ENCODE results near the gene STAU1.
"Not testable (repeated sequence)": the region's sequence is repeated elsewhere in the genome, so short reads cannot be mapped to it uniquely, and the experiment has no call there.

The STAU1 gene

GRCh38 chr20:49225896-49226295 lies 37.8 kb upstream of the STAU1 start:
- no peaks in the 10 kb centered on the region for H3K27me3 ChIP-seq (ENCODE audit: control insufficient read depth in 1 of 2, insufficient read depth in 2 of 2, low read length in 2 of 2)
- no peak overlapping the region for H3K4me3 ChIP-seq (ENCODE audit: low read length in 2 of 2)
- H3K9me3 ChIP-seq (ENCODE audit: control insufficient read depth in 2 of 2, low read length in 2 of 2) = no peaks in the 10 kb centered on the region
- H3K36me3 ChIP-seq (ENCODE audit: control insufficient read depth in 2 of 2, insufficient read depth in 2 of 2, low read length in 2 of 2) = peaks cover 54 to 68% of the 10 kb centered on the region in 2 donors
- H3K4me1 ChIP-seq (ENCODE audit: control insufficient read depth, insufficient read depth, low read length) = no peaks in the 10 kb centered on the region
- no peak overlapping the region for H3K9ac ChIP-seq (ENCODE audit: low read length in 2 of 2)
- no peak overlapping the region for H3K27ac ChIP-seq (ENCODE audit: low read length)

GRCh38 chr20:49219924-49220831 lies 32.0 kb upstream of the STAU1 start:
- peak overlapping the region; percentile 90 for H3K27ac ChIP-seq (ENCODE audit: low read length)

GRCh38 chr20:49219091-49219923 lies 31.2 kb upstream of the STAU1 start, which contains the start of gene DDX27:
TSS of gene DDX27 (plus strand) at chr20:49219416. CDS start at chr20:49219449, 33 bp downstream.
- H3K4me1 ChIP-seq (ENCODE audit: control insufficient read depth, insufficient read depth, low read length) = peaks cover 20% of the 10 kb centered on the region
- H3K9ac ChIP-seq (ENCODE audit: low read length in 2 of 2) = peak within 1 kb of the TSS; percentile 88 to 98
- no peaks in the 10 kb centered on the region for H3K9me3 ChIP-seq (ENCODE audit: control insufficient read depth in 2 of 2, low read length in 2 of 2)
- H3K27me3 ChIP-seq (ENCODE audit: control insufficient read depth in 1 of 2, insufficient read depth in 2 of 2, low read length in 2 of 2) = no peaks in the 10 kb centered on the region
- H3K4me3 ChIP-seq (ENCODE audit: low read length in 2 of 2) = peak within 1 kb of the TSS; percentile 99 to 100
- peak within 1 kb of the TSS; percentile 90 for H3K27ac ChIP-seq (ENCODE audit: low read length)
- H3K36me3 ChIP-seq (ENCODE audit: control insufficient read depth in 2 of 2, insufficient read depth in 2 of 2, low read length in 2 of 2) = peaks cover 18 to 22% of the 10 kb centered on the region in 2 donors

More at GRCh38 chr20:49219924-49220831, 32.0 kb upstream of the STAU1 start:
- no peaks in the 10 kb centered on the region for H3K27me3 ChIP-seq (ENCODE audit: control insufficient read depth in 1 of 2, insufficient read depth in 2 of 2, low read length in 2 of 2)
- H3K9ac ChIP-seq (ENCODE audit: low read length in 2 of 2) = peak overlapping the region; percentile 88 to 98
- peaks cover 27 to 31% of the 10 kb centered on the region in 2 donors for H3K36me3 ChIP-seq (ENCODE audit: control insufficient read depth in 2 of 2, insufficient read depth in 2 of 2, low read length in 2 of 2)
- H3K4me3 ChIP-seq (ENCODE audit: low read length in 2 of 2) = peak overlapping the region; percentile 99 to 100
- peaks cover 20% of the 10 kb centered on the region for H3K4me1 ChIP-seq (ENCODE audit: control insufficient read depth, insufficient read depth, low read length)
- H3K9me3 ChIP-seq (ENCODE audit: control insufficient read depth in 2 of 2, low read length in 2 of 2) = no peaks in the 10 kb centered on the region

- peak overlapping the region; percentile 99 to 100 for H3K4me3 ChIP-seq (ENCODE audit: low read length in 2 of 2)
- H3K36me3 ChIP-seq (ENCODE audit: control insufficient read depth in 2 of 2, insufficient read depth in 2 of 2, low read length in 2 of 2) = peaks cover 15 to 16% of the 10 kb centered on the region in 2 donors
- not testable (repeated sequence) for H3K27me3 ChIP-seq (ENCODE audit: control insufficient read depth in 1 of 2, insufficient read depth in 2 of 2, low read length in 2 of 2); H3K9me3 ChIP-seq (ENCODE audit: control insufficient read depth in 2 of 2, low read length in 2 of 2)
- H3K4me1 ChIP-seq (ENCODE audit: control insufficient read depth, insufficient read depth, low read length) = peaks cover 20% of the 10 kb centered on the region
- peak overlapping the region; percentile 31 for H3K27ac ChIP-seq (ENCODE audit: low read length)
- peak overlapping the region in 1 of 2 donors; percentile 88 for H3K9ac ChIP-seq (ENCODE audit: low read length in 2 of 2)
Observed at GRCh38 chr20:49218739-49219090, 30.6 kb upstream of the STAU1 start.

- no peak overlapping the region for H3K9ac ChIP-seq (ENCODE audit: low read length in 2 of 2)
Observed at GRCh38 chr20:49216991-49217578, 29.0 kb upstream of the STAU1 start.

GRCh38 chr20:49215232-49215631 lies 27.1 kb upstream of the STAU1 start:
- H3K27ac ChIP-seq (ENCODE audit: low read length) = no peak overlapping the region
- peaks cover 0 to 1% of the 10 kb centered on the region in 2 donors for H3K9me3 ChIP-seq (ENCODE audit: control insufficient read depth in 2 of 2, low read length in 2 of 2)
- peaks cover 14% of the 10 kb centered on the region for H3K4me1 ChIP-seq (ENCODE audit: control insufficient read depth, insufficient read depth, low read length)
- H3K4me3 ChIP-seq (ENCODE audit: low read length in 2 of 2) = no peak overlapping the region
- H3K9ac ChIP-seq (ENCODE audit: low read length in 2 of 2) = no peak overlapping the region
- no peaks in the 10 kb centered on the region for H3K36me3 ChIP-seq (ENCODE audit: control insufficient read depth in 2 of 2, insufficient read depth in 2 of 2, low read length in 2 of 2)
- H3K27me3 ChIP-seq (ENCODE audit: control insufficient read depth in 1 of 2, insufficient read depth in 2 of 2, low read length in 2 of 2) = no peaks in the 10 kb centered on the region

More at GRCh38 chr20:49216991-49217578, 29.0 kb upstream of the STAU1 start:
- Histone ChIP-seq H3K4me1 (ENCODE audit: control insufficient read depth, insufficient read depth, low read length) (peaks cover 20% of the 10 kb centered on the region), H3K27ac (ENCODE audit: low read length) (no peak overlapping the region), H3K36me3 (ENCODE audit: control insufficient read depth in 2 of 2, insufficient read depth in 2 of 2, low read length in 2 of 2) (peaks cover 6% of the 10 kb centered on the region in 2 donors), H3K4me3 (ENCODE audit: low read length in 2 of 2) (peak overlapping the region in 1 of 2 donors; percentile 52), H3K9me3 (ENCODE audit: control insufficient read depth in 2 of 2, low read length in 2 of 2) (no peaks in the 10 kb centered on the region), H3K27me3 (ENCODE audit: control insufficient read depth in 1 of 2, insufficient read depth in 2 of 2, low read length in 2 of 2) (no peaks in the 10 kb centered on the region)

- no peak overlapping the region for H3K27ac ChIP-seq (ENCODE audit: low read length)
- no peak overlapping the region for H3K4me3 ChIP-seq (ENCODE audit: low read length in 2 of 2)
- no peaks in the 10 kb centered on the region for H3K27me3 ChIP-seq (ENCODE audit: control insufficient read depth in 1 of 2, insufficient read depth in 2 of 2, low read length in 2 of 2)
- no peak overlapping the region for H3K9ac ChIP-seq (ENCODE audit: low read length in 2 of 2)
- no peaks in the 10 kb centered on the region for H3K36me3 ChIP-seq (ENCODE audit: control insufficient read depth in 2 of 2, insufficient read depth in 2 of 2, low read length in 2 of 2)
- peaks cover 2 to 4% of the 10 kb centered on the region in 2 donors for H3K9me3 ChIP-seq (ENCODE audit: control insufficient read depth in 2 of 2, low read length in 2 of 2)
- peaks cover 8% of the 10 kb centered on the region for H3K4me1 ChIP-seq (ENCODE audit: control insufficient read depth, insufficient read depth, low read length)
Observed at GRCh38 chr20:49214571-49214970, 26.4 kb upstream of the STAU1 start.

GRCh38 chr20:49210757-49211110 lies 22.6 kb upstream of the STAU1 start:
- Histone ChIP-seq H3K4me1 (ENCODE audit: control insufficient read depth, insufficient read depth, low read length) (no peaks in the 10 kb centered on the region), H3K36me3 (ENCODE audit: control insufficient read depth in 2 of 2, insufficient read depth in 2 of 2, low read length in 2 of 2) (no peaks in the 10 kb centered on the region), H3K4me3 (ENCODE audit: low read length in 2 of 2) (no peak overlapping the region), H3K27me3 (ENCODE audit: control insufficient read depth in 1 of 2, insufficient read depth in 2 of 2, low read length in 2 of 2) (no peaks in the 10 kb centered on the region), H3K27ac (ENCODE audit: low read length) (no peak overlapping the region), H3K9ac (ENCODE audit: low read length in 2 of 2) (no peak overlapping the region), H3K9me3 (ENCODE audit: control insufficient read depth in 2 of 2, low read length in 2 of 2) (peaks cover 2 to 4% of the 10 kb centered on the region in 2 donors)

GRCh38 chr20:49210101-49210756 lies 22.1 kb upstream of the STAU1 start:
- Histone ChIP-seq H3K27me3 (ENCODE audit: control insufficient read depth in 1 of 2, insufficient read depth in 2 of 2, low read length in 2 of 2) (no peaks in the 10 kb centered on the region), H3K9me3 (ENCODE audit: control insufficient read depth in 2 of 2, low read length in 2 of 2) (peaks cover 2 to 4% of the 10 kb centered on the region in 2 donors), H3K36me3 (ENCODE audit: control insufficient read depth in 2 of 2, insufficient read depth in 2 of 2, low read length in 2 of 2) (no peaks in the 10 kb centered on the region), H3K27ac (ENCODE audit: low read length) (no peak overlapping the region), H3K4me3 (ENCODE audit: low read length in 2 of 2) (no peak overlapping the region), H3K9ac (ENCODE audit: low read length in 2 of 2) (no peak overlapping the region), H3K4me1 (ENCODE audit: control insufficient read depth, insufficient read depth, low read length) (no peaks in the 10 kb centered on the region)

- H3K9me3 ChIP-seq (ENCODE audit: control insufficient read depth in 2 of 2, low read length in 2 of 2) = peaks cover 2 to 4% of the 10 kb centered on the region in 2 donors
- no peak overlapping the region for H3K4me3 ChIP-seq (ENCODE audit: low read length in 2 of 2)
- H3K36me3 ChIP-seq (ENCODE audit: control insufficient read depth in 2 of 2, insufficient read depth in 2 of 2, low read length in 2 of 2) = no peaks in the 10 kb centered on the region
- H3K4me1 ChIP-seq (ENCODE audit: control insufficient read depth, insufficient read depth, low read length) = no peaks in the 10 kb centered on the region
- H3K27me3 ChIP-seq (ENCODE audit: control insufficient read depth in 1 of 2, insufficient read depth in 2 of 2, low read length in 2 of 2) = no peaks in the 10 kb centered on the region
- no peak overlapping the region for H3K27ac ChIP-seq (ENCODE audit: low read length)
- H3K9ac ChIP-seq (ENCODE audit: low read length in 2 of 2) = no peak overlapping the region
Observed at GRCh38 chr20:49207076-49207475, 18.9 kb upstream of the STAU1 start.
